Measurements from ENCODE around the gene DOCK10.

GRCh38 chr2:224973112-224974016 lies 68.9 kb downstream of the DOCK10 start:
- TF ChIP-seq, protein P1, sequence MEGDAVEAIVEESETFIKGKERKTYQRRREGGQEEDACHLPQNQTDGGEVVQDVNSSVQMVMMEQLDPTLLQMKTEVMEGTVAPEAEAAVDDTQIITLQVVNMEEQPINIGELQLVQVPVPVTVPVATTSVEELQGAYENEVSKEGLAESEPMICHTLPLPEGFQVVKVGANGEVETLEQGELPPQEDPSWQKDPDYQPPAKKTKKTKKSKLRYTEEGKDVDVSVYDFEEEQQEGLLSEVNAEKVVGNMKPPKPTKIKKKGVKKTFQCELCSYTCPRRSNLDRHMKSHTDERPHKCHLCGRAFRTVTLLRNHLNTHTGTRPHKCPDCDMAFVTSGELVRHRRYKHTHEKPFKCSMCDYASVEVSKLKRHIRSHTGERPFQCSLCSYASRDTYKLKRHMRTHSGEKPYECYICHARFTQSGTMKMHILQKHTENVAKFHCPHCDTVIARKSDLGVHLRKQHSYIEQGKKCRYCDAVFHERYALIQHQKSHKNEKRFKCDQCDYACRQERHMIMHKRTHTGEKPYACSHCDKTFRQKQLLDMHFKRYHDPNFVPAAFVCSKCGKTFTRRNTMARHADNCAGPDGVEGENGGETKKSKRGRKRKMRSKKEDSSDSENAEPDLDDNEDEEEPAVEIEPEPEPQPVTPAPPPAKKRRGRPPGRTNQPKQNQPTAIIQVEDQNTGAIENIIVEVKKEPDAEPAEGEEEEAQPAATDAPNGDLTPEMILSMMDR (conservative IDR thresholded peaks at IDR 0.05 in 1 of 2, IDR thresholded peaks at IDR 0.05 in 1 of 2; ENCODE audit: low read depth in 1 of 2, low read length in 2 of 2) = no peak
- no peak for TF ChIP-seq EZH2 (IDR thresholded peaks at IDR 0.05; ENCODE audit: low read length, missing control alignments)
